AG09319 (cell line): ENCODE data around the gene PDE4D.
"Not testable (repeated sequence)": the region's sequence is repeated elsewhere in the genome, so short reads cannot be mapped to it uniquely, and the experiment has no call there.

Experiments
- DNase-seq: peaks from one replicate; pipeline ENCODE4 v3.0.0-alpha.2; 2010; ENCODE audit warnings: low read depth; ENCODE audit errors: extremely low read depth
- TF ChIP-seq, protein P1 (sequence below): IDR thresholded peaks from 2 replicates; pipeline ENCODE4 v1.5.1; 2011; ENCODE audit warnings: low read depth, mild to moderate bottlenecking, inconsistent platforms, low read length, moderate library complexity

The PDE4D gene

DNA sequence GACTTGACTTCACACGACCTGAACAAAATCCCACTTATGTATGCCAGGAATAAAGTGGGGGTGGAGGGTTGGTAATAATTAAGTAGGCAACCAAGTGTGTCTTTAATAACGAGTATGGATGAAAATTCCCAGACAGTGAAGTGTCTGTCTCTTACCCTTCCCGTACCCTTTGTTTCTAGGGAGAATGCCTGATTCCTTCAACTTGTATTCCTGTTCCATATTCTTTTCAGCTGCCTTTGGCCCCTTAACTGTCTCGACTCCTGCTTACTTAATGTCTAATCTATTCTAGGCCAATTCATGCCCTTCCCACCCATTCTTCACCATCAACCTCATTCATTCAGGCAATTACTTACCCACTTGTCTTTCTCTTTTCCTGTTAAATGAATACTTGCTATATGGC lies 930.2 kb downstream of the PDE4D start:
- TF ChIP-seq, protein P1, sequence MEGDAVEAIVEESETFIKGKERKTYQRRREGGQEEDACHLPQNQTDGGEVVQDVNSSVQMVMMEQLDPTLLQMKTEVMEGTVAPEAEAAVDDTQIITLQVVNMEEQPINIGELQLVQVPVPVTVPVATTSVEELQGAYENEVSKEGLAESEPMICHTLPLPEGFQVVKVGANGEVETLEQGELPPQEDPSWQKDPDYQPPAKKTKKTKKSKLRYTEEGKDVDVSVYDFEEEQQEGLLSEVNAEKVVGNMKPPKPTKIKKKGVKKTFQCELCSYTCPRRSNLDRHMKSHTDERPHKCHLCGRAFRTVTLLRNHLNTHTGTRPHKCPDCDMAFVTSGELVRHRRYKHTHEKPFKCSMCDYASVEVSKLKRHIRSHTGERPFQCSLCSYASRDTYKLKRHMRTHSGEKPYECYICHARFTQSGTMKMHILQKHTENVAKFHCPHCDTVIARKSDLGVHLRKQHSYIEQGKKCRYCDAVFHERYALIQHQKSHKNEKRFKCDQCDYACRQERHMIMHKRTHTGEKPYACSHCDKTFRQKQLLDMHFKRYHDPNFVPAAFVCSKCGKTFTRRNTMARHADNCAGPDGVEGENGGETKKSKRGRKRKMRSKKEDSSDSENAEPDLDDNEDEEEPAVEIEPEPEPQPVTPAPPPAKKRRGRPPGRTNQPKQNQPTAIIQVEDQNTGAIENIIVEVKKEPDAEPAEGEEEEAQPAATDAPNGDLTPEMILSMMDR = no peak

DNA sequence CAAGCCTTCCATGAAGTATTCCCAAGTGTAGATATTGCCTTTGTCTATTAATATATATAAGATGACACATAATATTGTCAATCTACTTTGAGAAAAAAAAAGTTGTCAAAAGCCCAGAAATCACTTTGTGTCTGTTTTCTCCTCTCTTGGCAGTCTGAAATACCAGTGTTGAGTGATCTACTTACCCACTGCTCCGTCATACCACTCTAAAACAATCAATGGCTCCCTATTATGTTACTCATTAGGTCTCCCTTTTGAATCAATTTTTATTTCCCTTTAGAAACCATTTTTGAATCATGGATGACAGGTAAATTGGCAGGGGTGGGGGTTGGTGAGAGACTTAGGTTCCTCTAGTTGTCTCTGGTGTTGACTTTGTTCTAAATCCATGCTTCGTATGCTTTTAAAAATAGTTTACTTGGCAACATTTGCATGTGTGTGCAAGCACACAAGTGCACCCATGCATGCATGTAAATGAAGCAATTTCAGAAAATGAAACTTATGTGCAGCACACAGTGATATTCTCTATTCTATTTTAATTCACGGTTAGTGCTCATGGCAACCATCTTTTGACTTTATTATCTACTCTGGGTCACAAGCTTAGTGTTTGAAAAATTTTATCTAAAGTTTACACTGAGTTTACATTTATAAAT lies 931.8 kb downstream of the PDE4D start:
- TF ChIP-seq, protein P1 = no peak
- no peak for DNase-seq

More for the DNA sequence above, 930.2 kb downstream of the PDE4D start:
- no peak for DNase-seq

DNA sequence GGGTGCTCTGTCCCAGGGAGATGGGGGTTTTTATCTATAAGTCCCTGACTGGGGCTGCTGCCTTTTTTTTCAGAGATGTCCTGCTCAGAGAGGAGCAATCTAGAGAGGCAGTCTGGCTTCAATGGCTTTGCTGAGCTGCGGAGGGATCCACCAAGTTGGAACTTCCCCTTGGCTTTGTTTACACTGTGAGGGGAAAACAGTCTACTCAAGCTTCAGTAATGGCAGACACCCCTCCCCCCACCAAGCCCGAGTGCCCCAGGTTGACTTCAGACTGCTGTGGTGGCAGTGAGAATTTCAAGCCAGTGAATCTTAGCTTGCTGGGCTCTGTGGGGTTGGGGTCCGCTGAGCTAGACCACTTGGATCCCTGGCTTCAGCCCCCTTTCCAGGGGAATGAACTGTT lies 934.8 kb downstream of the PDE4D start:
- TF ChIP-seq, protein P1 = no peak
- DNase-seq = no peak

DNA sequence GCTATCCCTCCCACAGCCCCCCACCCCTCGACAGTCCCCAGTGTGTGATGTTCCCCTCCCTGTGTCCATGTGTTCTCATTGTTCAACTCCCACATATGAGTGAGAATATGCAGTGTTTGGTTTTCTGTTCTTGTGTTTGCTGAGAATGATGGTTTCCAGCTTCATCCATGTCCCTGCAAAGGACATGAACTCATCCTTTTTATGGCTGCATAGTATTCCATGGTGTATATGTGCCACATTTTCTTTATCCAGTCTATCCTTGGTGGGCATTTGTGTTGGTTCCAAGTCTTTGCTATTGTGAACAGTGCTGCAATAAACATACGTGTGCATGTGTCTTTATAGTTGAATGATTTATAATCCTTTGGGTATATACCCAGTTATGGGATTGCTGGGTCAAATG lies 940.3 kb downstream of the PDE4D start:
- DNase-seq = not testable (repeated sequence)

DNA sequence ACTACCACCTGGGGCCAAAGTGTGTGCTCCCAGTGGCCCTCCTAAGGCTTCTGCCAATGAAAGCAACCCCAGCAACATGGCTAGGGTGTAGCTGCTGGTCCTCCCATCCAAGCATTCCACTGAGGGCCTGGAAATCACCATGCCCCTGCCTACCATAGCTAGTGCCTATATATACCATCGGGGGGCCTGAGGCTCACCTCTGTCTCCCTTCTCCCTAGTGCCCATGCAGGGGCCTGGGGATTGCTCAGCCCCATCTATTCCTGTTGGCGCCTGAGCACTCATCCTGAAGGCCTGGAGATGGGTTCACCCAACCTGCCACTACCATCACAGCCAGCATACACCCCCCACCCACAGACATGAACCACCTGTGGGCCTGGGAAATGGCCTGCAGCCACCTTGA lies 943.3 kb downstream of the PDE4D start:
- TF ChIP-seq, protein P1 = no peak

DNA sequence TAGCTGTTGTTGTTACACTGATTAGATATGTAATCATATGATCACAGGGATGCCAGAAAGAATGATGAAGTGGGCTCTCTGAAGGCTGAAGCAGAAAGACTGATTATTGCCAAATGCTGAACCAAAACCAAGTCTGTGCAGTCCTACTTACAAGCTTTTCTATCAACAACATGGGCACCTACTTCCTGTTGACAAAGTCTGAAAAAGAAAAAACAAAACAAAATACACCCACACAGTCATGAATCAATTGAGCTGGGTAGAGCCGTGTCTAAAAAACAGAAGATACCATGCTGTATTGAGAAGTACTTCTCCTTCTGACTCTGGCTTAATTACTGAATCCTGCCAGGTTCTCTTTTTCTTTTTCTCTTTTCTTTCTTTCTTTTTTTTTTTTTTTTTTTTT lies 947.3 kb downstream of the PDE4D start:
- TF ChIP-seq, protein P1 = no peak
- DNase-seq = no peak

More for the DNA sequence above, 943.3 kb downstream of the PDE4D start:
- DNase-seq = no peak

DNA sequence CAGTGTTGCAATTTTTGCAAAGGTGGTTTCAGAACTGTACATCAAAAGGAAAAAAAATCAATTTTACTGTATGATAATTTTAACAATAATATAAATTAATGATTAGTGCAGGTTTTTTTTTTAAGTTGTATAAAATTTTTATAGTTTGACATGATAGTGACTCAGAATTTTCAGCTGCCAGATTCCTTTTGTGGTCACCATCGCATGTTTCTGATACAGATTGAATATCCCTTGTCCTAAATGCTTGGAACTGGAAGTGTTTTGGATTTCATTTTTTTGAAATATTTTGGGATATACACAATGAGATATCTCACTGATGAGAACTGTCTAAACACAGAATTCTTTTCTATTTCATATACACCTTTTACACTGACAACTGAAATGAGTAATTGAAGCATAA lies 949.3 kb downstream of the PDE4D start:
- no peak for DNase-seq
- TF ChIP-seq, protein P1 = no peak

DNA sequence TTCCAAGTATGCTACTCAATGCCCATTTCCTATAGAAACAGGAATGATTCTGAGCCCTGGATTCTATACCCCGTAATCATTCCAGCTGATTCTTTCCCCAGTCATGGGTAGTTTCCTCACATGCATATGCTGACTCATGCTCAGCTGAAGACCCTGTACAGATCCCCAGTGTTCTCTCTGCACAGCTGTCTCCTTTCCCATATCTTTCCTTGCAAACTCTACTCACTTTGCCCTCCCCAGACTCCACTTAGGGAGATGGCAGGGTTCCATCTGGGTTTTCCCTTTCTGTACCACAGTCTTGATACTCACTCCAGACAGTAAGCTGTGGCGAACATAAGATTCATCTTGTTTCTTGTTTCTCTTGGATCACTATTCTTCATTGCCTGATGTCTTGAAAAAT lies 953.1 kb downstream of the PDE4D start:
- DNase-seq = no peak
- TF ChIP-seq, protein P1 = no peak
